22Rv1 (cell line): Measurements from ENCODE around the gene OCA2.

Source experiments
- CTCF ChIP-seq: fragments of 450-650 bp; IDR thresholded peaks from 2 replicates; pipeline ENCODE4 v1.5.1; 2017; ENCODE audit warnings: mild to moderate bottlenecking
- ZFX ChIP-seq: fragments of 450-650 bp; IDR thresholded peaks from 2 replicates; pipeline ENCODE4 v1.6.1; 2017; ENCODE audit warnings: antibody characterized with exemption, borderline replicate concordance

GRCh38 chr15:28049581-28049980 is 49.5 kb downstream of the OCA2 start:
- TF ChIP-seq CTCF (no peak), ZFX (no peak)
